Right ventricle myocardium inferior (tissue), 1 donor: ENCODE data around the gene PIK3R1. TPM values are rescaled to one million over a fixed set of nuclear protein-coding genes. Genes with fewer than 3 reads are reported as not detected.

ENCODE experiments used
- ATAC-seq: fragments of 200-7000 bp; cut with Tn5 transposase; one replicate; pipeline ENCODE4 v1.9.1; 2020; ENCODE audit warnings: mild to moderate bottlenecking, moderate library complexity
- DNase-seq: peaks from one replicate; pipeline ENCODE4 v3.0.0; 2021; ENCODE audit errors: missing footprints
- intact Hi-C: fragments of 100-400 bp; cut with DNase I; formaldehyde crosslinking; loops from one replicate; pipeline ENCODE4 v1.11.0; 2022
- total RNA-seq: library from RNA; stranded (reverse); fragmentation: NEBNext Ultra II Directional; extraction: Animal tissue kit (Norgen Biotek cat#: 25700); gene quantifications from one replicate; pipeline ENCODE4 v1.2.1, GENCODE V29; 2021
- donor health status: DM: no; HTN: yes; CAD: no; lungs with severe emphysema.

PIK3R1 gene
- total RNA-seq, 1 donor from 2014 or later, result 113 TPM

GRCh38 chr5:68277431-68277830, 61.9 kb downstream of the PIK3R1 start:
- intact Hi-C loops, result no loop called here

GRCh38 chr5:68279984-68280383, 64.4 kb downstream of the PIK3R1 start:
- DNase-seq (no peak), ATAC-seq (no peak)
- intact Hi-C loops, result no loop called here

More at GRCh38 chr5:68277431-68277830, 61.9 kb downstream of the PIK3R1 start:
- ATAC-seq (no peak), DNase-seq (no peak)

GRCh38 chr5:68282001-68282400, 66.4 kb downstream of the PIK3R1 start:
- DNase-seq (no peak), ATAC-seq (no peak)
- intact Hi-C loops, result no loop called here

- no peak for DNase-seq
- intact Hi-C loops, result no loop called here
- ATAC-seq, result no peak
Measured at GRCh38 chr5:68283766-68284165, 68.2 kb downstream of the PIK3R1 start.

- ATAC-seq (no peak), DNase-seq (no peak)
- intact Hi-C loops, result loop anchor here (5.0 kb wide), 2 partner anchors 68 to 722 kb away; partner anchors contain the start of gene PIK3R1
Measured at GRCh38 chr5:68285075-68285840, 69.7 kb downstream of the PIK3R1 start.

GRCh38 chr5:68285851-68286611, 70.5 kb downstream of the PIK3R1 start:
- intact Hi-C loops, result loop anchor here (2.0 to 5.0 kb wide), 3 partner anchors 69 to 721 kb away; partner anchors contain the start of gene PIK3R1
- no peak for ATAC-seq
- DNase-seq, result no peak

- DNase-seq (no peak), ATAC-seq (no peak)
- intact Hi-C loops, result loop anchor here (2.0 to 5.0 kb wide), 3 partner anchors 69 to 721 kb away; partner anchors contain the start of gene PIK3R1
Measured at GRCh38 chr5:68286612-68286912, 71.0 kb downstream of the PIK3R1 start.

GRCh38 chr5:68287631-68287975, 72.0 kb downstream of the PIK3R1 start:
- DNase-seq (no peak), ATAC-seq (no peak)
- intact Hi-C loops, result loop anchor here (2.0 to 5.0 kb wide), 3 partner anchors 70 to 720 kb away; partner anchors contain the start of gene PIK3R1

- DNase-seq (peak; percentile 84), ATAC-seq (peak; percentile 85)
- intact Hi-C loops, result loop anchor here (2.0 to 5.0 kb wide), 4 partner anchors 55 to 719 kb away; partner anchors contain the start of gene PIK3R1
Measured at GRCh38 chr5:68287976-68288706, 72.6 kb downstream of the PIK3R1 start.

- ATAC-seq, result peak; percentile 14
- peak; percentile 58 for DNase-seq
- intact Hi-C loops, result loop anchor here (2.0 to 5.0 kb wide), 3 partner anchors 54 to 719 kb away; partner anchors contain the start of gene PIK3R1
Measured at GRCh38 chr5:68288707-68289134, 73.2 kb downstream of the PIK3R1 start.

- DNase-seq (no peak), ATAC-seq (no peak)
- intact Hi-C loops, result loop anchor here (2.0 to 5.0 kb wide), 3 partner anchors 53 to 718 kb away; partner anchors contain the start of gene PIK3R1
Measured at GRCh38 chr5:68289498-68289897, 73.9 kb downstream of the PIK3R1 start.

GRCh38 chr5:68290260-68290674, 74.7 kb downstream of the PIK3R1 start:
- ATAC-seq, result no peak
- intact Hi-C loops, result loop anchor here (2.0 kb wide), 1 partner anchor 171 kb away; no protein-coding TSS in a partner anchor
- peak; percentile 66 for DNase-seq

- ATAC-seq (no peak), DNase-seq (no peak)
- intact Hi-C loops, result loop anchor here (2.0 kb wide), 1 partner anchor 170 kb away; no protein-coding TSS in a partner anchor
Measured at GRCh38 chr5:68290847-68291246, 75.3 kb downstream of the PIK3R1 start.

- DNase-seq, result no peak
- intact Hi-C loops, result no loop called here
- ATAC-seq, result no peak
Measured at GRCh38 chr5:68292316-68292715, 76.8 kb downstream of the PIK3R1 start.

- no peak for ATAC-seq
Measured at GRCh38 chr5:68295772-68296171, 80.2 kb downstream of the PIK3R1 start.

GRCh38 chr5:68296895-68297294, 81.3 kb downstream of the PIK3R1 start:
- no peak for ATAC-seq
- intact Hi-C loops, result no loop called here
- DNase-seq, result no peak

More at GRCh38 chr5:68295772-68296171, 80.2 kb downstream of the PIK3R1 start:
- intact Hi-C loops, result no loop called here
- no peak for DNase-seq

- intact Hi-C loops, result no loop called here
- ATAC-seq (no peak), DNase-seq (no peak)
Measured at GRCh38 chr5:68297656-68298055, 82.1 kb downstream of the PIK3R1 start.

GRCh38 chr5:68298479-68298878, 82.9 kb downstream of the PIK3R1 start:
- ATAC-seq, result no peak
- no peak for DNase-seq
- intact Hi-C loops, result no loop called here

- intact Hi-C loops, result no loop called here
- no peak for DNase-seq
- ATAC-seq, result no peak
Measured at GRCh38 chr5:68299105-68299504, 83.5 kb downstream of the PIK3R1 start.
